H1 (cell line): ENCODE results near the gene LRRC25. TPM values are rescaled to one million over a fixed set of nuclear protein-coding genes. Genes with fewer than 3 reads are reported as not detected.

Experiments
- CTCF ChIA-PET: fragments of 300-600 bp; sonication (Branson Sonifier 250); formaldehyde crosslinking; loops from one replicate; lab custom pipeline; 2021; ENCODE audit not compliant: partially characterized antibody; lab: Charles Lee
- POLR2A ChIA-PET: fragments of 300-600 bp; sonication (Branson Sonifier 250); formaldehyde crosslinking; loops from one replicate; lab custom pipeline; 2021; ENCODE audit warnings: inconsistent platforms; ENCODE audit not compliant: partially characterized antibody; lab: Charles Lee
- DNase-seq, 2 experiments: peaks; one replicate each; pipeline versions ENCODE4 v3.0.0 to v3.0.0-alpha.2; 2010 to 2022; ENCODE audit warnings: low spot score in 2 of 2, low read depth in 1 of 2, mixed read lengths in 1 of 2
- FAIRE-seq: peaks from 2 replicates; lab custom pipeline; 2011; peaks lifted over from hg19 to GRCh38; lab: Jason Lieb, UNC
- H2AFZ ChIP-seq: 2 replicates; pipeline ENCODE4 v1.8.1; 2012; ENCODE audit warnings: low read length, inconsistent platforms
- H2AK5ac ChIP-seq: 2 replicates; pipeline ENCODE4 v1.6.1; 2013; ENCODE audit warnings: low read depth, low read length
- H2BK120ac ChIP-seq: replicated peaks from 2 replicates; pipeline ENCODE3; 2013; ENCODE audit warnings: low read depth, low read length, inconsistent platforms
- H2BK12ac ChIP-seq: 2 replicates; pipeline ENCODE4 v1.6.1; 2013; ENCODE audit warnings: low read depth, low read length
- H2BK15ac ChIP-seq: 2 replicates; pipeline ENCODE4 v1.6.1; 2013; ENCODE audit warnings: low read length
- H2BK20ac ChIP-seq: 2 replicates; pipeline ENCODE4 v1.6.1; 2013; ENCODE audit warnings: low read length
- H2BK5ac ChIP-seq: 2 replicates; pipeline ENCODE4 v1.6.1; 2013; ENCODE audit warnings: low read depth, low read length
- H3K14ac ChIP-seq: 2 replicates; pipeline ENCODE4 v1.6.1; 2013; ENCODE audit warnings: inconsistent platforms; ENCODE audit not compliant: insufficient read length
- H3K18ac ChIP-seq: 2 replicates; pipeline ENCODE4 v1.6.1; 2013; ENCODE audit warnings: low read length; ENCODE audit errors: extremely low read depth
- H3K23ac ChIP-seq: 2 replicates; pipeline ENCODE4 v1.6.1; 2013; ENCODE audit warnings: inconsistent platforms; ENCODE audit not compliant: insufficient read length
- H3K23me2 ChIP-seq: 2 replicates; pipeline ENCODE4 v1.6.1; 2013; ENCODE audit warnings: low read depth, low read length
- H3K27ac ChIP-seq: 2 replicates; pipeline ENCODE4 v1.6.1; 2011; ENCODE audit warnings: low read depth, low read length, inconsistent platforms
- H3K27me3 ChIP-seq, 4 experiments: replicated peaks in 1 of 4; 1 replicate in 1 of 4; 2 replicates in 3 of 4; pipeline versions ENCODE4 v1.6.1 to v1.8.1; 2011 to 2013; ENCODE audit warnings: low read length in 3 of 4, mild to moderate bottlenecking in 3 of 4, inconsistent platforms in 2 of 4, mixed read lengths in 2 of 4, moderate library complexity in 1 of 4; ENCODE audit not compliant: control insufficient read depth in 3 of 4, insufficient read depth in 3 of 4; ENCODE audit errors: extremely low read depth in 1 of 4
- H3K36me3 ChIP-seq, 4 experiments: 2 replicates each; pipeline versions ENCODE4 v1.6.1 to v1.8.1; 2011 to 2013; ENCODE audit warnings: mild to moderate bottlenecking in 4 of 4, low read length in 3 of 4, moderate library complexity in 2 of 4, control low read depth in 1 of 4, inconsistent platforms in 1 of 4; ENCODE audit not compliant: insufficient read depth in 4 of 4, control insufficient read depth in 2 of 4
- H3K4ac ChIP-seq: replicated peaks from 2 replicates; pipeline ENCODE3; 2013; ENCODE audit warnings: low read length, low read depth, mixed read lengths, inconsistent platforms; ENCODE audit not compliant: insufficient read length
- H3K4me1 ChIP-seq, 4 experiments: replicated peaks in 1 of 4; 1 replicate in 1 of 4; 2 replicates in 3 of 4; pipeline versions ENCODE4 v1.6.1 to v1.8.1; 2011 to 2013; ENCODE audit warnings: low read length in 3 of 4, inconsistent platforms in 2 of 4, mixed read lengths in 1 of 4; ENCODE audit not compliant: insufficient read depth in 4 of 4, control insufficient read depth in 3 of 4
- H3K4me2 ChIP-seq, 2 experiments: 2 replicates each; pipeline versions ENCODE4 v1.6.1 to v1.8.1; 2011 to 2013; ENCODE audit warnings: low read depth in 2 of 2, low read length in 2 of 2, control low read depth in 1 of 2, inconsistent platforms in 1 of 2, mild to moderate bottlenecking in 1 of 2; ENCODE audit not compliant: insufficient read depth in 1 of 2
- H3K4me3 ChIP-seq, 4 experiments: fragments of 200-600, 300-600 bp in 1 of 4; sonication (generic), shearing (Covaris generic), sonication (Bioruptor Twin) in 1 of 4; 2 replicates each; pipeline versions ENCODE4 v1.5.1 to v1.8.1; 2011 to 2016; ENCODE audit warnings: low read length in 4 of 4, low read depth in 3 of 4, control low read depth in 2 of 4, inconsistent platforms in 2 of 4, mild to moderate bottlenecking in 2 of 4, mixed read lengths in 1 of 4, moderate library complexity in 1 of 4; ENCODE audit not compliant: insufficient read depth in 2 of 4; ENCODE audit errors: extremely low read depth in 1 of 4
- H3K56ac ChIP-seq: replicated peaks from 2 replicates; pipeline ENCODE3; 2013; ENCODE audit warnings: low read depth, mild to moderate bottlenecking, mixed read lengths, low read length, inconsistent platforms; ENCODE audit not compliant: insufficient read length
- H3K79me1 ChIP-seq: 2 replicates; pipeline ENCODE4 v1.6.1; 2013; ENCODE audit warnings: low read depth, low read length, control low read depth
- H3K79me2 ChIP-seq, 2 experiments: 2 replicates each; pipeline versions ENCODE4 v1.6.1 to v1.8.1; 2012 to 2013; ENCODE audit warnings: low read length in 2 of 2, mild to moderate bottlenecking in 2 of 2, inconsistent platforms in 1 of 2; ENCODE audit not compliant: insufficient read depth in 2 of 2, control insufficient read depth in 1 of 2
- H3K9ac ChIP-seq, 4 experiments: replicated peaks in 1 of 4; 1 replicate in 1 of 4; 2 replicates in 3 of 4; pipeline versions ENCODE4 v1.6.1 to v1.8.1; 2011 to 2013; ENCODE audit warnings: low read depth in 3 of 4, low read length in 3 of 4, control low read depth in 2 of 4, mild to moderate bottlenecking in 2 of 4, moderate library complexity in 2 of 4, inconsistent platforms in 1 of 4; ENCODE audit errors: extremely low read depth in 1 of 4
- H3K9me3 ChIP-seq, 2 experiments: 2 replicates each; pipeline versions ENCODE4 v1.6.1 to v1.8.1; 2012 to 2013; ENCODE audit warnings: mild to moderate bottlenecking in 2 of 2, moderate library complexity in 2 of 2, control low read depth in 1 of 2, inconsistent platforms in 1 of 2, low read depth in 1 of 2, low read length in 1 of 2, mixed read lengths in 1 of 2; ENCODE audit not compliant: insufficient read depth in 2 of 2
- H4K20me1 ChIP-seq, 2 experiments: replicated peaks in 1 of 2; 2 replicates each; pipeline versions ENCODE3 to v1.8.1; 2011 to 2013; ENCODE audit warnings: inconsistent platforms in 2 of 2, low read length in 2 of 2, mild to moderate bottlenecking in 1 of 2; ENCODE audit not compliant: insufficient read depth in 2 of 2, control insufficient read depth in 1 of 2
- H4K5ac ChIP-seq: 2 replicates; pipeline ENCODE4 v1.6.1; 2013; ENCODE audit warnings: low read length, low read depth, mixed read lengths, inconsistent platforms; ENCODE audit not compliant: insufficient read length
- H4K8ac ChIP-seq: 2 replicates; pipeline ENCODE4 v1.8.0; 2013; ENCODE audit warnings: mild to moderate bottlenecking, moderate library complexity, low read length, inconsistent platforms; ENCODE audit not compliant: insufficient read depth; ENCODE audit errors: extremely low read depth
- H4K91ac ChIP-seq: replicated peaks from 2 replicates; pipeline ENCODE3; 2013; ENCODE audit warnings: low read length, mixed read lengths, inconsistent platforms; ENCODE audit not compliant: insufficient read length
- CREB1 ChIP-seq: IDR thresholded peaks from 2 replicates; pipeline ENCODE4 v1.6.1; 2012; ENCODE audit warnings: inconsistent platforms
- KDM1A ChIP-seq: fragments of 200-600, 300-600 bp; sonication (generic); IDR thresholded peaks from 2 replicates; pipeline ENCODE4 v1.7.1; 2016; ENCODE audit warnings: mild to moderate bottlenecking, low read length, borderline replicate concordance
- POLR2A ChIP-seq, 2 experiments: IDR thresholded peaks; 1 replicate in 1 of 2; 2 replicates in 1 of 2; pipeline ENCODE4 v1.6.1; 2011; ENCODE audit warnings: low read depth in 2 of 2, low read length in 2 of 2, mild to moderate bottlenecking in 2 of 2; ENCODE audit errors: control extremely low read depth in 1 of 2
- WGBS, 2 experiments: shearing (Covaris generic) in 1 of 2; methylation state at CpG; one replicate each; pipeline versions ENCODE4 v1.1.6 to v1.1.7; 2013 to 2015; ENCODE audit warnings: low lambda C conversion rate in 2 of 2, mixed read lengths in 2 of 2, inconsistent platforms in 1 of 2, low coverage in 1 of 2, missing lambda C conversion rate in 1 of 2; ENCODE audit not compliant: insufficient replicate concordance in 2 of 2, insufficient coverage in 1 of 2, insufficient read length in 1 of 2; ENCODE audit errors: extremely low coverage in 1 of 2, missing lambda C conversion rate in 1 of 2; 5-methylcytosine and 5-hydroxymethylcytosine counted together
- polyA plus RNA-seq, 7 experiments: library from polyadenylated mRNA; depleted of rRNA in 3 of 7; stranded (reverse) in 5 of 7; unstranded in 2 of 7; fragments of >200 nt in 5 of 7; fragments of 200-250 nt in 2 of 7; gene quantifications; 1 replicate in 5 of 7; 2 replicates in 1 of 7; 4 replicates in 1 of 7; pipeline versions ENCODE4 v1.2.1 to v1.2.3, GENCODE V29; 2011 to 2013; ENCODE audit warnings: missing spikeins in 2 of 7, mixed read lengths in 2 of 7
- total RNA-seq: library from RNA; stranded (reverse); fragmentation: NEBNext Ultra II Directional; extraction: Animal tissue kit (Norgen Biotek cat#: 25700); gene quantifications from 2 replicates; pipeline ENCODE4 v1.2.1, GENCODE V29; 2021

Gene LRRC25
- total and polyA plus RNA-seq, 2 of the 8 experiments (the other 6 are each of a cell fraction or from before 2014, with no cell fraction given): 0.20 to 0.41 TPM

DNA sequence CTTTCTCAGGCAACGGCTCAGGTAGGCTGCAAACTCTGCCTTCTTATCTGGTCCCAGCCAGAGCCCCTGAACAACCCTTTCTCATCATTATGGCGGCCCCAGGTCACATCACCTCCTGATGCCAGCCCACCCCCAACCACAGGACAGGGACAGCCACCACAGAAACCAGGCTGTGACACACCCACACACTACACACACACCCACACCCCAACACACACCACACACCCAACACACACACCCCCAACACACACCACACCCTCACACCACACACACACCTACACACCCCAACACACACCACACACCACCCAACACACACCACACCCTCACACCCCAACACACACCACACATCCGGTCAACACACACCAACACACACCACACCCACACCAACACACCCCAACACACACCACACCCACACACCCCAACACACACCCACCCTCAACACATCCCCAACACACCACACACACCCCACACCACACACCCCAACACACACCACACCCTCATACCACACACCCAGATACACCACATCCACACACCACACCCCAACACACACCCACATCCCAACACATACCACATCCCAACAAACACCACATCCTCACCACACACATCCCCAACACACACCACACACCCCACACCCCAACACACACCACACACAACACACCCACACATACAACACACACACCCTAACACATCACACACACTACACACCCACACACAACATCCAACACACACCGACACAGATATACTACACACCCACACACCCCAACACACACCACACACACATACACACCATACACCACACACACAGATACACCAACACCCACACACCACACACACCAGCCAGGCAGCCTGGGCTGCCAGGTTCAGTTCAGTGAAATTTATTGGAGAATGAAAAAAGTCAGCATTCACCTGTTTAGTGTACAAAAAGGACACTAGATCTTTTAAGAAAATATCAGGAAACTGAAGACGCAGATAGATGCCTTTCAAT lies 44.7 kb upstream of the LRRC25 start:
- FAIRE-seq: no peak
- H3K4me3 ChIP-seq: no peak overlapping the region
- no peak overlapping the region for H2BK12ac ChIP-seq
- H3K36me3 ChIP-seq: peaks cover 0 to 10% (median 1%) of the 10 kb centered on the region in 4 experiments; a peak in 2 of 8 replicates
- no peaks in the 10 kb centered on the region for H3K27me3 ChIP-seq
- H3K14ac ChIP-seq: no peak overlapping the region
- ChIA-PET POLR2A (interaction anchor here (1.0 to 2.3 kb wide), 2 partner anchors 8 to 15 kb away, joined by 7 read pairs; no protein-coding TSS in a partner anchor), CTCF (interaction anchor here (0.7 to 13.5 kb wide), 5 partner anchors 20 to 405 kb away, joined by 3 to 143 read pairs (median 3); no protein-coding TSS in a partner anchor)
- H4K20me1 ChIP-seq: peaks cover 0 to 9% of the 10 kb centered on the region in 2 experiments
- no peak overlapping the region for H2AK5ac ChIP-seq
- no peak overlapping the region for H2BK20ac ChIP-seq
- no peak overlapping the region for H3K4ac ChIP-seq
- H2BK5ac ChIP-seq: 0 out of 2 replicates have a peak overlapping the region, but pooled peaks have one; percentile 31
- no peak overlapping the region; a peak in 1 of 7 replicates for H3K9ac ChIP-seq
- DNase-seq: no peak
- peaks cover 5 to 22% (median 15%) of the 10 kb centered on the region in 4 experiments for H3K4me1 ChIP-seq
- H3K56ac ChIP-seq: peak overlapping the region; percentile 92
- whole genome bisulfite sequencing, 2 experiments: 88% methylated on average over 4 of the region's 5 CpGs; no CpG with 5 or more reads in 1 of the 2 experiments
- H3K23ac ChIP-seq: no peak overlapping the region
- H3K9me3 ChIP-seq: no peaks in the 10 kb centered on the region
- H2BK15ac ChIP-seq: no peak overlapping the region
- no peak overlapping the region; the same call in 1 of the 2 replicates for H4K8ac ChIP-seq
- H2AFZ ChIP-seq: no peak overlapping the region
- peak overlapping the region; percentile 17 for H4K91ac ChIP-seq
- H2BK120ac ChIP-seq: no peak overlapping the region
- no peak overlapping the region for H3K4me2 ChIP-seq
- H3K18ac ChIP-seq: no peak overlapping the region
- peaks cover 14% of the 10 kb centered on the region; the same call in 1 of the 2 replicates for H3K23me2 ChIP-seq
- no peaks in the 10 kb centered on the region for H3K79me2 ChIP-seq
- H3K27ac ChIP-seq: no peak overlapping the region
- H3K79me1 ChIP-seq: no peaks in the 10 kb centered on the region
- TF ChIP-seq CREB1 (no peak), POLR2A (IDR thresholded peaks at IDR 0.05; ENCODE audit: control extremely low read depth in 1 of 2, low read depth in 2 of 2, low read length in 2 of 2) (no peak), KDM1A (peak; percentile 3; the same call in 1 of the 2 replicates)
- H4K5ac ChIP-seq: no peak overlapping the region
